ENCODE measurements around the gene TSPAN19.

The TSPAN19 gene

DNA sequence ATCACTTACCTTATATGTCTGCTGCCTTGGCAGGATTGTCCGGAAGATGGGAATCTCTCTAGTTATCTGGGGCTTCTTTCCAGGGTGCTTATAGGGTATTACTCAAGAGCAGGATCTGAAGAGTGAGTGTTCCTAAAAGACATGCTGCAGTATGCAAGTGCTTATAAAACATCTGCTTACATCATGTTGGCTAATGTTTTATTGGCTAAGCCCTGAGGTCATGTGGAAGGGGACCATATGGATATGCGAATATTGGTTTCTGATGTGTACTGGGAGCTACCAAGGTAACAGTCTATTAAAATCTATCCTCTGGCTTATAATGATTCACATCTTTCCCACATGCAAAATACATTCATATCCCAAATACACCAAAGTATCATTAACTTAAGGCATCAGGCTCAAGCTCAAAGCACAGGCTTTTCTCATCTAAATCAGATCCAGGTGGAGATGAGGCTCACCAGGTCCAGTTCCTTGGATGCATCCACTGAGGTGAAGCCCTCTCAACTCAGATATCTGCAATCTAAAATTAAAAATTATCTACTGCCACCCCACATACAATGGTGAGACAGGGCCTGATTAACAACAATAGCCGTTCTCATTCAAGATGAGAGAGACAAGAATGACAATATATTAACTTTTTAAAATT, 29.9 kb upstream of the TSPAN19 start:
- no peaks in the 10 kb centered on the region for H3K79me1 ChIP-seq (ENCODE audit: low read depth, low read length)
- H2AFZ ChIP-seq (ENCODE audit: low read length), result no peak overlapping the region
- H3K23ac ChIP-seq (ENCODE audit: low read depth, low read length, poor library complexity), result no peak overlapping the region
- H3K36me3 ChIP-seq (replicated peaks in 1 of 2; ENCODE audit: control insufficient read depth in 2 of 2, insufficient read depth in 2 of 2, low read length in 2 of 2), result no peaks in the 10 kb centered on the region
- WGBS, 2 donors (ENCODE audit: extremely low coverage in 2 of 2, insufficient read length in 2 of 2, insufficient replicate concordance in 1 of 2), result no CpG with 5 or more reads among the region's 3 CpGs
- no peak overlapping the region for H2AK5ac ChIP-seq (ENCODE audit: low read depth, low read length)
- no peaks in the 10 kb centered on the region for H3K9me3 ChIP-seq (replicated peaks in 1 of 2; ENCODE audit: control insufficient read depth in 2 of 2, insufficient read depth in 1 of 2, low read depth in 1 of 2, low read length in 2 of 2)
- no peak overlapping the region for H4K8ac ChIP-seq (ENCODE audit: low read depth, low read length)
- no peak overlapping the region for H4K91ac ChIP-seq (ENCODE audit: low read depth, low read length, poor library complexity)
- no peaks in the 10 kb centered on the region for H3K4me1 ChIP-seq (ENCODE audit: control insufficient read depth in 2 of 2, insufficient read depth in 1 of 2, low read depth in 1 of 2, low read length in 2 of 2)
- no peak overlapping the region for H3K27ac ChIP-seq (replicated peaks; ENCODE audit: low read length)
- H2BK120ac ChIP-seq (ENCODE audit: low read depth, low read length), result no peak overlapping the region
- H3K4me3 ChIP-seq (ENCODE audit: low read length in 2 of 2), result no peak overlapping the region
- H2BK12ac ChIP-seq (ENCODE audit: low read length), result no peak overlapping the region
- no peak overlapping the region for H3K4ac ChIP-seq (ENCODE audit: low read length)
- no peak for DNase-seq (ENCODE audit: low spot score)
- no peak overlapping the region for H2BK5ac ChIP-seq (ENCODE audit: low read length)
- H3K14ac ChIP-seq (ENCODE audit: low read length), result no peak overlapping the region
- H3K27me3 ChIP-seq (ENCODE audit: control insufficient read depth in 3 of 3, insufficient read depth in 3 of 3, low read depth in 1 of 3, low read length in 3 of 3), result no peaks in the 10 kb centered on the region
- no peak overlapping the region for H3K9ac ChIP-seq (ENCODE audit: low read depth, low read length, poor library complexity)
- H3K18ac ChIP-seq (ENCODE audit: low read length), result no peak overlapping the region
- H3K4me2 ChIP-seq (ENCODE audit: insufficient read depth, low read length, poor library complexity, severe bottlenecking), result no peak overlapping the region
- H2BK15ac ChIP-seq (ENCODE audit: low read length), result no peak overlapping the region

DNA sequence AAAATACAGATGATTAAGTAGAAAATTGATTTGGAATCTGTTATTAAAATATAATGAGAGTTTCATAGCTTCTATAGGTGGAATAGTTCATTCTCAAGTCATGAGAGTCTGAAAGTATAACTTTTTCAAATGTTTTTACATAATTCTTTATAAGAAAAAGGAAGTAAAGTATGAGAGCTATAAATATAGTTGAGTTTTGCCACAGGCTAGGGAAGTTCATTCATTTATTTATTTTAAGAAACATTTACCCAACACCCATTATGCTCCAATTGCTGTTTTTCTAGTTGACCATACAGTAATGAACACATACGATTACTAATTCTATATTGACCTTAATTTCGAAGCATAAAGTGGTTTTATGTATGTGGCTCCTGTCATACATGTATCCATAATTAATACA, 24.8 kb upstream of the TSPAN19 start:
- H3K79me1 ChIP-seq (ENCODE audit: low read depth, low read length), result no peaks in the 10 kb centered on the region
- no peak overlapping the region for H2BK12ac ChIP-seq (ENCODE audit: low read length)
- H3K4me1 ChIP-seq (ENCODE audit: control insufficient read depth in 2 of 2, insufficient read depth in 1 of 2, low read depth in 1 of 2, low read length in 2 of 2), result no peaks in the 10 kb centered on the region
- no peaks in the 10 kb centered on the region for H3K9me3 ChIP-seq (replicated peaks in 1 of 2; ENCODE audit: control insufficient read depth in 2 of 2, insufficient read depth in 1 of 2, low read depth in 1 of 2, low read length in 2 of 2)
- no peak overlapping the region for H2BK15ac ChIP-seq (ENCODE audit: low read length)
- no peak overlapping the region for H3K9ac ChIP-seq (ENCODE audit: low read depth, low read length, poor library complexity)
- H3K4me3 ChIP-seq (ENCODE audit: low read length in 2 of 2), result no peak overlapping the region
- H3K4ac ChIP-seq (ENCODE audit: low read length), result no peak overlapping the region
- H3K27ac ChIP-seq (replicated peaks; ENCODE audit: low read length), result no peak overlapping the region
- no peak overlapping the region for H4K91ac ChIP-seq (ENCODE audit: low read depth, low read length, poor library complexity)
- H3K23ac ChIP-seq (ENCODE audit: low read depth, low read length, poor library complexity), result no peak overlapping the region
- no peak overlapping the region for H2AFZ ChIP-seq (ENCODE audit: low read length)
- H3K18ac ChIP-seq (ENCODE audit: low read length), result no peak overlapping the region
- no peak overlapping the region for H2BK5ac ChIP-seq (ENCODE audit: low read length)
- no peak overlapping the region for H2AK5ac ChIP-seq (ENCODE audit: low read depth, low read length)
- WGBS, 2 donors (ENCODE audit: extremely low coverage in 2 of 2, insufficient read length in 2 of 2, insufficient replicate concordance in 1 of 2), result no CpG with 5 or more reads among the region's 2 CpGs
- no peak for DNase-seq (ENCODE audit: low spot score)
- no peak overlapping the region for H2BK120ac ChIP-seq (ENCODE audit: low read depth, low read length)
- H4K8ac ChIP-seq (ENCODE audit: low read depth, low read length), result no peak overlapping the region
- no peak overlapping the region for H3K14ac ChIP-seq (ENCODE audit: low read length)
- H3K36me3 ChIP-seq (replicated peaks in 1 of 2; ENCODE audit: control insufficient read depth in 2 of 2, insufficient read depth in 2 of 2, low read length in 2 of 2), result no peaks in the 10 kb centered on the region
- H3K4me2 ChIP-seq (ENCODE audit: insufficient read depth, low read length, poor library complexity, severe bottlenecking), result no peak overlapping the region
- H3K27me3 ChIP-seq (ENCODE audit: control insufficient read depth in 3 of 3, insufficient read depth in 3 of 3, low read depth in 1 of 3, low read length in 3 of 3), result no peaks in the 10 kb centered on the region

DNA sequence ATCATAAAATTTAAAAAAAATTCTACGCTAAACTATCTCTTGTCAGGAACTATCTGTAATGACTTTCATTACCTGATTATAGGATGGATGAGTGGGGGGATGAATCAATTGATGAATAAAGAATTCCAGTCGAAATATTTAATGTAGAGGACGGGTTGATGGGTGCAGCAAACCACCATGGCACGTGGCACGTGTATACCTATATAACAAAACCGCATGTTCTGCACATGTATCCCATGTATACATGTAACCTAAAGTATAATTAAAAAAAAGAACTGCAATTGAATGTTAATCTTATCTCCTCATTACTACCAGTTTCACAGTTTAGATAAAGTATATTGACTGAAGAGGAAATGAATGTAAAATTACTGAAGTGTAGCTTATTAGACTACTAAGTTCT, 23.5 kb upstream of the TSPAN19 start:
- H3K18ac ChIP-seq (ENCODE audit: low read length), result no peak overlapping the region
- no peak overlapping the region for H4K91ac ChIP-seq (ENCODE audit: low read depth, low read length, poor library complexity)
- no peaks in the 10 kb centered on the region for H3K36me3 ChIP-seq (replicated peaks in 1 of 2; ENCODE audit: control insufficient read depth in 2 of 2, insufficient read depth in 2 of 2, low read length in 2 of 2)
- no peak overlapping the region for H2BK5ac ChIP-seq (ENCODE audit: low read length)
- H3K9me3 ChIP-seq (replicated peaks in 1 of 2; ENCODE audit: control insufficient read depth in 2 of 2, insufficient read depth in 1 of 2, low read depth in 1 of 2, low read length in 2 of 2), result no peaks in the 10 kb centered on the region
- H2BK12ac ChIP-seq (ENCODE audit: low read length), result no peak overlapping the region
- H2AFZ ChIP-seq (ENCODE audit: low read length), result no peak overlapping the region
- H3K4me1 ChIP-seq (ENCODE audit: control insufficient read depth in 2 of 2, insufficient read depth in 1 of 2, low read depth in 1 of 2, low read length in 2 of 2), result no peaks in the 10 kb centered on the region
- H3K23ac ChIP-seq (ENCODE audit: low read depth, low read length, poor library complexity), result no peak overlapping the region
- no peak overlapping the region for H2AK5ac ChIP-seq (ENCODE audit: low read depth, low read length)
- no peak overlapping the region for H2BK120ac ChIP-seq (ENCODE audit: low read depth, low read length)
- H4K8ac ChIP-seq (ENCODE audit: low read depth, low read length), result no peak overlapping the region
- no peak overlapping the region for H2BK15ac ChIP-seq (ENCODE audit: low read length)
- no peaks in the 10 kb centered on the region for H3K79me1 ChIP-seq (ENCODE audit: low read depth, low read length)
- no peak overlapping the region for H3K27ac ChIP-seq (replicated peaks; ENCODE audit: low read length)
- H3K4me3 ChIP-seq (ENCODE audit: low read length in 2 of 2), result no peak overlapping the region
- no peak overlapping the region for H3K14ac ChIP-seq (ENCODE audit: low read length)
- WGBS, 2 donors (ENCODE audit: extremely low coverage in 2 of 2, insufficient read length in 2 of 2, insufficient replicate concordance in 1 of 2), result no CpG with 5 or more reads among the region's 6 CpGs
- no peak overlapping the region for H3K9ac ChIP-seq (ENCODE audit: low read depth, low read length, poor library complexity)
- no peak overlapping the region for H3K4me2 ChIP-seq (ENCODE audit: insufficient read depth, low read length, poor library complexity, severe bottlenecking)
- no peak overlapping the region for H3K4ac ChIP-seq (ENCODE audit: low read length)
- no peak for DNase-seq (ENCODE audit: low spot score)
- no peaks in the 10 kb centered on the region for H3K27me3 ChIP-seq (ENCODE audit: control insufficient read depth in 3 of 3, insufficient read depth in 3 of 3, low read depth in 1 of 3, low read length in 3 of 3)

DNA sequence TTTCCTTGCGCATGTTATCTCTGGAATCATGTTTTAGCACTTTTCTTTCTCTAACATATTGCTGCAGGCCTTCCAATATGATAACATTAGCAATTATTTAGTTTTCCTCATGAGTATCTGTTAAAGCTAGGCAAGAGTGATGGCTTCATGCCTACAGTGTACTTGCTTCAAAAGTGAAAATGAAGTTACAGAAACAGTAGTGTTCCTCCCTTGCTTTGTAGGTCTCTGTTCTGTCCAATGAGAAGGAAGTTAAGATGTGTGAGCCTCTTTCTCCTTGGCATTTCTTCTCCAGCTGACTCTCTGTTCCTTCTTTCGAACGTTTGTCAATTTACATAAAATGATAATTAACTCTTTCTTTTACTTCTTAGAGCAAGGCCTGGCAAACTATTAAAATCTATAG, 22.3 kb upstream of the TSPAN19 start:
- Histone ChIP-seq H3K4me2 (ENCODE audit: insufficient read depth, low read length, poor library complexity, severe bottlenecking) (no peak overlapping the region), H3K27ac (replicated peaks; ENCODE audit: low read length) (no peak overlapping the region), H3K9ac (ENCODE audit: low read depth, low read length, poor library complexity) (no peak overlapping the region), H4K91ac (ENCODE audit: low read depth, low read length, poor library complexity) (no peak overlapping the region), H3K23ac (ENCODE audit: low read depth, low read length, poor library complexity) (no peak overlapping the region), H3K18ac (ENCODE audit: low read length) (no peak overlapping the region), H2BK12ac (ENCODE audit: low read length) (no peak overlapping the region), H2BK5ac (ENCODE audit: low read length) (no peak overlapping the region), H2BK15ac (ENCODE audit: low read length) (no peak overlapping the region), H3K36me3 (replicated peaks in 1 of 2; ENCODE audit: control insufficient read depth in 2 of 2, insufficient read depth in 2 of 2, low read length in 2 of 2) (no peaks in the 10 kb centered on the region), H3K14ac (ENCODE audit: low read length) (no peak overlapping the region), H3K79me1 (ENCODE audit: low read depth, low read length) (no peaks in the 10 kb centered on the region), H3K4me1 (ENCODE audit: control insufficient read depth in 2 of 2, insufficient read depth in 1 of 2, low read depth in 1 of 2, low read length in 2 of 2) (no peaks in the 10 kb centered on the region), H2AK5ac (ENCODE audit: low read depth, low read length) (no peak overlapping the region), H3K4ac (ENCODE audit: low read length) (no peak overlapping the region), H4K8ac (ENCODE audit: low read depth, low read length) (no peak overlapping the region), H3K27me3 (ENCODE audit: control insufficient read depth in 3 of 3, insufficient read depth in 3 of 3, low read depth in 1 of 3, low read length in 3 of 3) (no peaks in the 10 kb centered on the region), H3K9me3 (replicated peaks in 1 of 2; ENCODE audit: control insufficient read depth in 2 of 2, insufficient read depth in 1 of 2, low read depth in 1 of 2, low read length in 2 of 2) (no peaks in the 10 kb centered on the region), H2BK120ac (ENCODE audit: low read depth, low read length) (no peak overlapping the region), H3K4me3 (ENCODE audit: low read length in 2 of 2) (no peak overlapping the region), H2AFZ (ENCODE audit: low read length) (no peak overlapping the region)
- no CpG with 5 or more reads among the region's 3 CpGs for WGBS, 2 donors (ENCODE audit: extremely low coverage in 2 of 2, insufficient read length in 2 of 2, insufficient replicate concordance in 1 of 2)
- DNase-seq (ENCODE audit: low spot score), result no peak
